Ishikawa (cell line): ENCODE data around the gene KRT12.

ENCODE experiments used
- CEBPB ChIP-seq: IDR thresholded peaks from 2 replicates; pipeline ENCODE4 v1.6.1; 2012
- CREB1 ChIP-seq: IDR thresholded peaks from 2 replicates; pipeline ENCODE4 v1.6.1; 2012; ENCODE audit warnings: low read depth
- EGR1 ChIP-seq: IDR thresholded peaks from 2 replicates; pipeline ENCODE4 v1.6.1; 2012
- EP300 ChIP-seq: IDR thresholded peaks from 2 replicates; pipeline ENCODE4 v1.6.1; 2012; ENCODE audit warnings: borderline replicate concordance
- FOXM1 ChIP-seq: IDR thresholded peaks from 2 replicates; pipeline ENCODE4 v1.6.1; 2012; ENCODE audit warnings: low read depth, borderline replicate concordance
- NFIC ChIP-seq: IDR thresholded peaks from 2 replicates; pipeline ENCODE4 v1.6.1; 2012
- RAD21 ChIP-seq: IDR thresholded peaks from 2 replicates; pipeline ENCODE4 v1.6.1; 2012; ENCODE audit warnings: low read depth
- TAF1 ChIP-seq: IDR thresholded peaks from 2 replicates; pipeline ENCODE4 v1.6.1; 2012; ENCODE audit warnings: low read depth, mild to moderate bottlenecking
- TCF12 ChIP-seq: IDR thresholded peaks from 2 replicates; pipeline ENCODE4 v1.6.1; 2012; ENCODE audit warnings: low read depth
- TEAD4 ChIP-seq: IDR thresholded peaks from 2 replicates; pipeline ENCODE4 v1.6.1; 2012
- YY1 ChIP-seq: IDR thresholded peaks from 2 replicates; pipeline ENCODE4 v1.6.1; 2012; ENCODE audit warnings: low read depth
- ZBTB7A ChIP-seq: IDR thresholded peaks from 2 replicates; pipeline ENCODE4 v1.6.1; 2012; ENCODE audit warnings: low read depth
- TF ChIP-seq, protein P1 (sequence below): IDR thresholded peaks from 2 replicates; pipeline ENCODE4 v1.6.1; 2012; ENCODE audit warnings: low read depth, mild to moderate bottlenecking
- TF ChIP-seq, protein P2 (sequence below): IDR thresholded peaks from 2 replicates; pipeline ENCODE4 v1.6.1; 2012
- TF ChIP-seq, protein P3 (sequence below): IDR thresholded peaks from 2 replicates; pipeline ENCODE4 v1.6.1; 2012

KRT12 gene

DNA sequence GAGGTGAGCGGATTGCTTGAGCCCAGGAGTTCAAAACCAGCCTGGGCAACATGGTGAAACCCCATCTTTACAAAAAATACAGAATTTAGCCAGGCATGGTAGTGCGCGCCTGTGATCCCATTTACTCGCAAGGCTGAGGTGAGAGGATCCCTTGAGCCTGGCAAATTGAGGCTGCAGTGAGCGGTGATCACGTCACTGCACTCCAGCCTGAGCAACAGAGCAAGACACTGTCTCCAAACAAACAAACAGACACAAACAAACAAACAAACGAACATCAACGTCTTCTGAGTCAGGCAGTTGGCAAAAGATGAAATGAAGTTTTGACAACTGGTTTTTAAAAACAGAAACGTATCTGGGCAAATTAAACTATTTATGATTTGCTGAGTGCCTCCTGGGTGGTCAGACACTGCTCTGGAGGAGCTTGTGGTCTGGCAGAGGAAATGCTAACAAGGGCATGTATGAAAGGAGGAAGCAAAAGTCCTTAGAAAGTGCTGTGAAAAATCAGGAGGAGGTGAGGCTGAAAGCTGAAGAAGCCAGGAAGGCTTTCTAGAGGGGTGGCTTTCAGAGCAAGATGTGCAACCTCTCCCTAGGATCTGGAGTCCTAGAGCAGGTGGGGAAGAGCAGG lies 28.2 kb upstream of the KRT12 start:
- TF ChIP-seq, protein P1, sequence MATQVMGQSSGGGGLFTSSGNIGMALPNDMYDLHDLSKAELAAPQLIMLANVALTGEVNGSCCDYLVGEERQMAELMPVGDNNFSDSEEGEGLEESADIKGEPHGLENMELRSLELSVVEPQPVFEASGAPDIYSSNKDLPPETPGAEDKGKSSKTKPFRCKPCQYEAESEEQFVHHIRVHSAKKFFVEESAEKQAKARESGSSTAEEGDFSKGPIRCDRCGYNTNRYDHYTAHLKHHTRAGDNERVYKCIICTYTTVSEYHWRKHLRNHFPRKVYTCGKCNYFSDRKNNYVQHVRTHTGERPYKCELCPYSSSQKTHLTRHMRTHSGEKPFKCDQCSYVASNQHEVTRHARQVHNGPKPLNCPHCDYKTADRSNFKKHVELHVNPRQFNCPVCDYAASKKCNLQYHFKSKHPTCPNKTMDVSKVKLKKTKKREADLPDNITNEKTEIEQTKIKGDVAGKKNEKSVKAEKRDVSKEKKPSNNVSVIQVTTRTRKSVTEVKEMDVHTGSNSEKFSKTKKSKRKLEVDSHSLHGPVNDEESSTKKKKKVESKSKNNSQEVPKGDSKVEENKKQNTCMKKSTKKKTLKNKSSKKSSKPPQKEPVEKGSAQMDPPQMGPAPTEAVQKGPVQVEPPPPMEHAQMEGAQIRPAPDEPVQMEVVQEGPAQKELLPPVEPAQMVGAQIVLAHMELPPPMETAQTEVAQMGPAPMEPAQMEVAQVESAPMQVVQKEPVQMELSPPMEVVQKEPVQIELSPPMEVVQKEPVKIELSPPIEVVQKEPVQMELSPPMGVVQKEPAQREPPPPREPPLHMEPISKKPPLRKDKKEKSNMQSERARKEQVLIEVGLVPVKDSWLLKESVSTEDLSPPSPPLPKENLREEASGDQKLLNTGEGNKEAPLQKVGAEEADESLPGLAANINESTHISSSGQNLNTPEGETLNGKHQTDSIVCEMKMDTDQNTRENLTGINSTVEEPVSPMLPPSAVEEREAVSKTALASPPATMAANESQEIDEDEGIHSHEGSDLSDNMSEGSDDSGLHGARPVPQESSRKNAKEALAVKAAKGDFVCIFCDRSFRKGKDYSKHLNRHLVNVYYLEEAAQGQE = no peak
- TF ChIP-seq EP300 (no peak), TAF1 (no peak), EGR1 (no peak), FOXM1 (no peak), CREB1 (no peak)

DNA sequence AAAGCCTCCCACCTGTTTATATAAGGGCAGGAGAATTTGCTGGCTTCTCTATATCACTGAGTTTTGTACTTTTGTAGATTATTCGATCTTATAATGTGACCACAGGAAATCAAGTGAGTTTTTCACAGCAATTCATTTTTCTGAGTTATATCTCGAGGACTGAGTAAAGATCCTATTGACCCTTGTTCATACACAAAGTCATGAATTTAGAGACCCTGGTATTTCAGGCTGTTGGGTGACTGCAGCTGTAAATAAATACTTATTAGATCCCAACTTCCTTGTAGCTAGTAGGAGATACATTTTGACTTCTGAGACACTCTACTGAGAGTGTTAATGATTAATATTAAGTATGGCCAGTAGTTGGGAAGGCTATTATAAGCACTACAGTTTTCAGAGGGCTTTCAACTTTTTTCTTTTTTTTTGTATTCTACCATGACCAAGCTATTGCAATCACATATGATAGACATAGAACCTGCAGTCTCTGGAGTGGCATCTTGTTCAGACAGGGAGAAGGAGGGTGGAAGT lies 21.2 kb upstream of the KRT12 start:
- no peak for TF ChIP-seq TCF12
- TF ChIP-seq EGR1 = no peak
- TF ChIP-seq RAD21 = no peak
- TF ChIP-seq EP300 = no peak
- TF ChIP-seq CEBPB = no peak
- no peak for TF ChIP-seq CREB1

DNA sequence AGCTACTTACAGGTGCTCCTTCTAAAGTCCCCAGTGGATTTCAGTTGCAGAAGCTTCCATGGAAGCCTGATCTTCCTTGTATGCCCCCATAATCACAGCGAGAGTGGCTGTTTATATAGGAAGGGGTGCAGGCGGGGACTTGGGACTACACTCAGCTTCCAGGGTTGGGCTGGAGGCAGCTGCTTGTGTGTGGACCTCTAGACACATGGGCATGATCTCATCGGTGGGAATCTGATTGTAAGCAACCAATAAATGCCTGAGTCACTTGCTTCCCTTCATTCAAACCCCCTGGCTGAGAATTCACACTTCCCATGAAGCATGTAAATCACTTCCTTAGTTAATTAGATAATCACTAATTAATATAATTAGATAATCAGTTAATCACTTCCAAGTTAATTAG lies 19.1 kb upstream of the KRT12 start:
- TF ChIP-seq, protein P1 = no peak
- no peak for TF ChIP-seq NFIC
- no peak for TF ChIP-seq CEBPB
- TF ChIP-seq, protein P2, sequence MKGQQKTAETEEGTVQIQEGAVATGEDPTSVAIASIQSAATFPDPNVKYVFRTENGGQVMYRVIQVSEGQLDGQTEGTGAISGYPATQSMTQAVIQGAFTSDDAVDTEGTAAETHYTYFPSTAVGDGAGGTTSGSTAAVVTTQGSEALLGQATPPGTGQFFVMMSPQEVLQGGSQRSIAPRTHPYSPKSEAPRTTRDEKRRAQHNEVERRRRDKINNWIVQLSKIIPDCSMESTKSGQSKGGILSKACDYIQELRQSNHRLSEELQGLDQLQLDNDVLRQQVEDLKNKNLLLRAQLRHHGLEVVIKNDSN = no peak
- no peak for TF ChIP-seq YY1
- TF ChIP-seq, protein P3, sequence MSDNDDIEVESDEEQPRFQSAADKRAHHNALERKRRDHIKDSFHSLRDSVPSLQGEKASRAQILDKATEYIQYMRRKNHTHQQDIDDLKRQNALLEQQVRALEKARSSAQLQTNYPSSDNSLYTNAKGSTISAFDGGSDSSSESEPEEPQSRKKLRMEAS = no peak
- TF ChIP-seq RAD21 = no peak
- no peak for TF ChIP-seq FOXM1
- no peak for TF ChIP-seq TEAD4
- no peak for TF ChIP-seq TCF12

DNA sequence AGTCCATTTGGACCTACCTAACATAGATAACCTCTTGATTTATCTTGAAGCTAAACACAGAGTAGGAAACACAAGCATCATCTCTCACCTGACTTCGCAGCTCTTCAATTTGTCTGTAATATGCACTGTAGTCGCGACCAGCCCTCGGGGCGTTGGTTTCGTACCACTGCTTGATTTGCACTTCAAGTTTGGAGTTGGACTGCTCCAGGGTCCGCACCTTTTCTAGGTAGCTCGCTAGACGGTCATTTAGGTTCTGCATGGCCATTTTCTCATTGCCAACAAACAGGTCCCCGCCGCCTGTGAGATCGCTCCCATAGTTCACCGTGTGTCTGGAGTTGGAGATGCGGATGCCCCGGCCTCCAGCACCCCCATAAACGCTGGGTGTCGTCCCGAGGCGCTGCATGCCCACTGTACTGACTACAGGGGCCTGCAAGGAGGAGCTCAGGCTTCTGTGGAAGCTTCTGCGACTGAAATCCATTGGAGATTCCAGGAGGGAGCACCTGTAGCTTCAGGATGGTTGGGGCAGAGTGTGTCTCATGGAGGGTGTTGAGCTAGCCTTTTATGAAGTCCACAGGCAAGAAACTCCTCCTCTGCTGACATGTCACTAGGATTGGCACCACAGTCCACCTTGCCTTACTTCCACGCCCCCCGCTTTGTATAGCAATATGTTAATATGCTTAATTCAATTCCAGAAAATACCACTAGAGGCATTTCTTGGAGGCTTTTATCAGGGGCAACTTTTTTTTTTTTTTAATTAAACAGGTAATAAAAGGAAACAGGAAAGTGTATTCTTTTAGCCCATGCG lies 17.9 kb upstream of the KRT12 start, which contains the start of gene KRT20:
TSS of gene KRT20 (minus strand) at position 535 of the 805 bp plus-strand sequence. CDS start at position 478, 57 bp downstream.
- TF ChIP-seq, protein P1 = no peak
- no peak for TF ChIP-seq RAD21
- TF ChIP-seq NFIC = no peak

DNA sequence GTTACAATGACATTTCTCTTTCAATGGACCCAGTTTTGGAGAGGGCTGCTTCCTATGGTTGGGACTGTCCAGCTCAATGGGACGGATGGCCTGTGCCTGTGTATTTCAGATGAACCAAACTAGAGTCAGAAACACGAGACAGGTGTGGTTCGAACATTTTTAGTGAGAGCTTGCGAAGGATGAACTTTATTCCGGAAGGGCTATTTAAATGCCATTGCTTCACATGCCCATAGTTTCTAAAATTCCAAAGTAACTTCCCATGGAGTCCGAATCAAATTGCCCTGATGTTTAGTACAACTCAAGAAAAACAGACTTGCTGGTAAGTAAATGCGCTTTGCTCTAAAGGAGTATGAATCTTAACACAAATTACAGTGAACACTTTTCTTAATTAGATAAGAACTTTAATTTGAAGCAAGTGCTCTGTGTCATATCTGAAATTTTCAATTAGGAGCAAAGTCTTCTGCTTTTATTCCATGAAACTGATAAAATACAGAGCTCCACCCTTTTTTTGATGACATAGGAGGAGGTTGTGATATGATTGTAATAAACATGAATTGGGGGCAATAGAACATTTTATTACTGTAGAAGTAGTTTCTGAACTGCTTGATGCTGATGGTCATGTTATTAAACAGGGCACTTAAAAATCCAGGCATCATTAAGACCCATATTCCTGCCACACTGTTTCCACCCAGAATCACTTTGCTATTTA lies 16.8 kb upstream of the KRT12 start:
- TF ChIP-seq TCF12 = no peak
- TF ChIP-seq TAF1 = no peak
- no peak for TF ChIP-seq CREB1
- TF ChIP-seq, protein P3 = no peak
- no peak for TF ChIP-seq NFIC
- no peak for TF ChIP-seq ZBTB7A
- TF ChIP-seq, protein P1 = no peak
- no peak for TF ChIP-seq FOXM1
- TF ChIP-seq, protein P2 = no peak
- no peak for TF ChIP-seq TEAD4
- TF ChIP-seq EGR1 = no peak
- TF ChIP-seq RAD21 = no peak
- TF ChIP-seq CEBPB = no peak
